IPS DF 19.7 (cell line): ENCODE results near the gene HSPB7.
"Not testable (repeated sequence)": the region's sequence is repeated elsewhere in the genome, so short reads cannot be mapped to it uniquely, and the experiment has no call there.

Experiments
- DNase-seq: peaks from one replicate; pipeline ENCODE4 v3.0.0-alpha.2; 2013; ENCODE audit warnings: low read depth, low spot score

HSPB7 gene

GRCh38 chr1:16006552-16007485, 11.0 kb downstream of the HSPB7 start:
- DNase-seq: no peak

- no peak for DNase-seq
Measured at GRCh38 chr1:16006010-16006409, 11.8 kb downstream of the HSPB7 start.

- DNase-seq: no peak
Measured at GRCh38 chr1:16005597-16005996, 12.2 kb downstream of the HSPB7 start.

- DNase-seq: not testable (repeated sequence)
Measured at GRCh38 chr1:16001274-16001673, 16.6 kb downstream of the HSPB7 start.

- no peak for DNase-seq
Measured at GRCh38 chr1:15998929-15999328, 18.9 kb downstream of the HSPB7 start.

GRCh38 chr1:15997637-15998280, 20.1 kb downstream of the HSPB7 start:
- DNase-seq: no peak

GRCh38 chr1:15997076-15997585, 20.7 kb downstream of the HSPB7 start:
- no peak for DNase-seq

GRCh38 chr1:15994590-15995351, 23.1 kb downstream of the HSPB7 start:
- no peak for DNase-seq

GRCh38 chr1:15994081-15994480, 23.8 kb downstream of the HSPB7 start:
- DNase-seq: no peak

- no peak for DNase-seq
Measured at GRCh38 chr1:15993666-15994065, 24.2 kb downstream of the HSPB7 start.

- DNase-seq: no peak
Measured at GRCh38 chr1:15992582-15993500, 25.0 kb downstream of the HSPB7 start.

- DNase-seq: no peak
Measured at GRCh38 chr1:15992187-15992553, 25.7 kb downstream of the HSPB7 start.

- no peak for DNase-seq
Measured at GRCh38 chr1:15991427-15992186, 26.2 kb downstream of the HSPB7 start.

GRCh38 chr1:15989776-15990175, 28.1 kb downstream of the HSPB7 start:
- DNase-seq: no peak

- DNase-seq: no peak
Measured at GRCh38 chr1:15988856-15989736, 28.7 kb downstream of the HSPB7 start.

GRCh38 chr1:15985611-15986297, 32.1 kb downstream of the HSPB7 start:
- DNase-seq: no peak

- DNase-seq: no peak
Measured at GRCh38 chr1:15983275-15983674, 34.6 kb downstream of the HSPB7 start.

- DNase-seq: no peak
Measured at GRCh38 chr1:15981679-15982078, 36.2 kb downstream of the HSPB7 start.

GRCh38 chr1:15977947-15978346, 39.9 kb downstream of the HSPB7 start:
- DNase-seq: not testable (repeated sequence)
